Endodermal cell (in vitro differentiated cells): ENCODE results near the gene ACO2. TPM values are rescaled to one million over a fixed set of nuclear protein-coding genes. Genes with fewer than 3 reads are reported as not detected.
A peak's percentile ranks its signal among the peaks of the same experiment; 100 is the strongest.

Source experiments
- DNase-seq: peaks from one replicate; pipeline ENCODE4 v3.0.0-alpha.2; 2017
- H3K27ac ChIP-seq: 2 replicates; pipeline ENCODE4 v1.5.1; 2013; ENCODE audit warnings: mild to moderate bottlenecking, low read depth, low read length, moderate library complexity
- H3K27me3 ChIP-seq: 2 replicates; pipeline ENCODE4 v1.6.1; 2013; ENCODE audit warnings: mild to moderate bottlenecking, low read length, moderate library complexity; ENCODE audit not compliant: insufficient read depth, control insufficient read depth, poor library complexity, severe bottlenecking
- H3K36me3 ChIP-seq: 2 replicates; pipeline ENCODE4 v1.7.0; 2013; ENCODE audit warnings: mild to moderate bottlenecking, low read length, moderate library complexity; ENCODE audit not compliant: control insufficient read depth, insufficient read depth
- H3K4me1 ChIP-seq: one replicate; pipeline ENCODE4 v1.7.0; 2013; ENCODE audit warnings: low read length; ENCODE audit not compliant: control insufficient read depth, insufficient read depth
- H3K4me3 ChIP-seq: 2 replicates; pipeline ENCODE4 v1.5.1; 2013; ENCODE audit warnings: mild to moderate bottlenecking, low read length, moderate library complexity
- H3K9ac ChIP-seq: 2 replicates; pipeline ENCODE4 v1.6.1; 2013; ENCODE audit warnings: mild to moderate bottlenecking, low read length, moderate library complexity; ENCODE audit not compliant: poor library complexity, severe bottlenecking; ENCODE audit errors: extremely low read depth
- H3K9me3 ChIP-seq: 2 replicates; pipeline ENCODE4 v1.6.1; 2013; ENCODE audit warnings: mild to moderate bottlenecking, low read length, moderate library complexity; ENCODE audit not compliant: control insufficient read depth
- H3K27ac Mint-ChIP-seq: 2 replicates; pipeline ENCODE4 v1.8.0; 2020; ENCODE audit warnings: mixed read lengths
- H3K27me3 Mint-ChIP-seq: 2 replicates; pipeline ENCODE4 v1.8.0; 2021; ENCODE audit warnings: mild to moderate bottlenecking, mixed read lengths; ENCODE audit not compliant: insufficient read depth
- H3K36me3 Mint-ChIP-seq: 2 replicates; pipeline ENCODE4 v1.8.0; 2020; ENCODE audit warnings: low read depth, mixed read lengths
- H3K4me1 Mint-ChIP-seq: 2 replicates; pipeline ENCODE4 v1.8.0; 2020; ENCODE audit warnings: mixed read lengths
- H3K4me3 Mint-ChIP-seq: 2 replicates; pipeline ENCODE4 v1.8.0; 2020; ENCODE audit warnings: mild to moderate bottlenecking, moderate library complexity, mixed read lengths
- H3K9me3 Mint-ChIP-seq: 2 replicates; pipeline ENCODE4 v1.8.0; 2020; ENCODE audit warnings: mild to moderate bottlenecking, mixed read lengths
- WGBS, 2 experiments: methylation state at CpG; one replicate each; pipeline versions ENCODE4 v1.1.5 to v1.1.7; 2013; ENCODE audit warnings: missing lambda C conversion rate in 2 of 2, mixed read lengths in 1 of 2; ENCODE audit not compliant: insufficient coverage in 1 of 2, insufficient read length in 1 of 2; 5-methylcytosine and 5-hydroxymethylcytosine counted together
- total RNA-seq, 2 donors: library from RNA; stranded (reverse); fragmentation: NEBNext Ultra II Directional in 1 of 2; extraction: Animal tissue kit (Norgen Biotek cat#: 25700) in 1 of 2; gene quantifications; 2 replicates in 1 of 2; 3 replicates in 1 of 2; pipeline ENCODE4 v1.2.1, GENCODE V29; 2021
- TF ChIP-seq, protein P1 (sequence below): fragments of 200-600 bp; sonication (generic); conservative IDR thresholded peaks from 2 replicates; pipeline ENCODE4 v1.5.0; 2021; ENCODE audit warnings: antibody characterized with exemption, mild to moderate bottlenecking

Gene ACO2
- total RNA-seq, 2 donors from 2014 or later, result 69.0 to 82.3 TPM

DNA sequence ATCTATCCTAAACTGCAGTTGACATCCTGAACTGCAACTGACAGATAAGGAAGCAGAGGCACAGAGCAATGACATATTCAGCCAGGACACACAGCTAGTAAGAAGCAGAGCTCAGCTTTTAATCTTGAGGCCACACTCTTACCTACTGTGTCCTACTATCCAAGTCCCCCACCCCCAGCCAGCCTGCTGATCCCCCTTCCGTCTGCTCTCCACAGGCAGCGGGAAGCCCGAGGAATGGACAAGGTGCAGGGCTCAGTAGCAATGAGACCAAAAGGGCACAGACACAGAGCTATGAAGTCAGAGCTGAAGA lies 71.0 kb downstream of the ACO2 start:
- Histone ChIP-seq H3K27ac (no peak overlapping the region), H3K4me1 (no peaks in the 10 kb centered on the region), H3K4me3 (no peak overlapping the region), H3K27me3 (no peaks in the 10 kb centered on the region), H3K36me3 (peaks cover 16% of the 10 kb centered on the region), H3K9me3 (no peaks in the 10 kb centered on the region), H3K9ac (no peak overlapping the region)
- no peaks in the 10 kb centered on the region for H3K9me3 Mint-ChIP-seq
- H3K4me3 Mint-ChIP-seq, result no peak overlapping the region
- 98 to 100% methylated on average over 2 to 3 of the region's 3 CpGs for WGBS, 2 experiments
- H3K27me3 Mint-ChIP-seq, result no peaks in the 10 kb centered on the region
- peak overlapping the region; percentile 79 for H3K27ac Mint-ChIP-seq
- TF ChIP-seq, protein P1, sequence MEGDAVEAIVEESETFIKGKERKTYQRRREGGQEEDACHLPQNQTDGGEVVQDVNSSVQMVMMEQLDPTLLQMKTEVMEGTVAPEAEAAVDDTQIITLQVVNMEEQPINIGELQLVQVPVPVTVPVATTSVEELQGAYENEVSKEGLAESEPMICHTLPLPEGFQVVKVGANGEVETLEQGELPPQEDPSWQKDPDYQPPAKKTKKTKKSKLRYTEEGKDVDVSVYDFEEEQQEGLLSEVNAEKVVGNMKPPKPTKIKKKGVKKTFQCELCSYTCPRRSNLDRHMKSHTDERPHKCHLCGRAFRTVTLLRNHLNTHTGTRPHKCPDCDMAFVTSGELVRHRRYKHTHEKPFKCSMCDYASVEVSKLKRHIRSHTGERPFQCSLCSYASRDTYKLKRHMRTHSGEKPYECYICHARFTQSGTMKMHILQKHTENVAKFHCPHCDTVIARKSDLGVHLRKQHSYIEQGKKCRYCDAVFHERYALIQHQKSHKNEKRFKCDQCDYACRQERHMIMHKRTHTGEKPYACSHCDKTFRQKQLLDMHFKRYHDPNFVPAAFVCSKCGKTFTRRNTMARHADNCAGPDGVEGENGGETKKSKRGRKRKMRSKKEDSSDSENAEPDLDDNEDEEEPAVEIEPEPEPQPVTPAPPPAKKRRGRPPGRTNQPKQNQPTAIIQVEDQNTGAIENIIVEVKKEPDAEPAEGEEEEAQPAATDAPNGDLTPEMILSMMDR, result no peak
- H3K4me1 Mint-ChIP-seq, result peaks cover 20% of the 10 kb centered on the region
- H3K36me3 Mint-ChIP-seq, result peaks cover 30% of the 10 kb centered on the region
- no peak for DNase-seq

DNA sequence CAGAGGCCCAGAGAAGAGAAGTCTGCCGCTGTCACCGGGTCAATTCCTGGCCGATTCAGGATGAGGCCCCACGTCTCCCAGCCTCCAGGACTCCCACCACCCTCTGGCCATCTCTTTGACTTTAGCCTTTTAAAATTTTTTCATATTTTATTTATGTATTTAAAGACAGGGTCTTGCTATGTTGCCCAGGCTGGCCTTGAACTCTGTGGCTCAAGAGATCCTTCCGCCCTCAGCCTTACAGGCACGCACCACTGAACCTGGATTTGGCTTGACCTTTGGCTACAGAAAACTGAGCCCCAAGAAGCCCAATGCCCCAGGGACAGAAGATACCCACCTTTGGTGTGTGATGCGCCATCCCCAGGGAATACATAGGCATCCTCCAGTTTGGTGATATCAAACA lies 71.4 kb downstream of the ACO2 start:
- Histone ChIP-seq H3K9me3 (no peaks in the 10 kb centered on the region), H3K36me3 (peaks cover 14% of the 10 kb centered on the region), H3K27me3 (no peaks in the 10 kb centered on the region), H3K4me3 (no peak overlapping the region), H3K27ac (no peak overlapping the region), H3K9ac (no peak overlapping the region), H3K4me1 (no peaks in the 10 kb centered on the region)
- Mint-ChIP-seq H3K9me3 (no peaks in the 10 kb centered on the region), H3K27ac (no peak overlapping the region), H3K4me1 (peaks cover 24% of the 10 kb centered on the region), H3K36me3 (peaks cover 26% of the 10 kb centered on the region), H3K4me3 (no peak overlapping the region), H3K27me3 (peaks cover 1% of the 10 kb centered on the region)
- DNase-seq, result no peak
- 84 to 95% methylated on average over 6 to 7 of the region's 7 CpGs for WGBS, 2 experiments
- TF ChIP-seq, protein P1, result no peak

DNA sequence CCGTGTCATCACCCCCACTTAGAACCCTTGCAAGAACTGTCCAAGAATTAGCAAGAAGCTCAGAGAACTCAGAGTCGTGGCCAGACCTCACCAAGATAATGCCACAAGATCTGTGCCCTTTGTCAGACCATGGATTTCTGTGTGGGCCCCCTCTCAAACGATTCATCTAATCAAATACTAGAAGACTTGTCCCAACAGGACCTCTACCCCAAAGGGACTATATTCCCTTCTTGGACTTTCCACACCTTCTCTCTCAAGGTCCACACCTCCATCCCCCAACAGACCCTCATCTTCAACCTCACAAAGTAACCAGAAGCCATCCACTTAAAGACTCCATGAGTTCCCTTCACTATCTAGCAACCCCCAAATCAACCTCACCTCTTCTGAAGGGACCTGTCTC lies 72.6 kb downstream of the ACO2 start:
- Histone ChIP-seq H3K27me3 (no peaks in the 10 kb centered on the region), H3K4me3 (no peak overlapping the region), H3K36me3 (peaks cover 14% of the 10 kb centered on the region), H3K27ac (no peak overlapping the region), H3K9me3 (no peaks in the 10 kb centered on the region), H3K9ac (no peak overlapping the region), H3K4me1 (no peaks in the 10 kb centered on the region)
- WGBS, 2 experiments, result 94 to 97% methylated on average over 3 of the region's 3 CpGs
- Mint-ChIP-seq H3K36me3 (peaks cover 25% of the 10 kb centered on the region), H3K4me3 (no peak overlapping the region), H3K9me3 (no peaks in the 10 kb centered on the region), H3K4me1 (peaks cover 25% of the 10 kb centered on the region), H3K27ac (no peak overlapping the region), H3K27me3 (peaks cover 3% of the 10 kb centered on the region)
- TF ChIP-seq, protein P1, result no peak
- DNase-seq, result no peak
